ENCODE results near the gene CACNA2D1. TPM values are rescaled to one million over a fixed set of nuclear protein-coding genes. Genes with fewer than 3 reads are reported as not detected.

CACNA2D1 gene
- total and polyA plus RNA-seq, 9 of the 15 experiments (the other 6 are each of a cell fraction or from before 2014, with no cell fraction given) = 0.49 TPM; not detected in 8

DNA sequence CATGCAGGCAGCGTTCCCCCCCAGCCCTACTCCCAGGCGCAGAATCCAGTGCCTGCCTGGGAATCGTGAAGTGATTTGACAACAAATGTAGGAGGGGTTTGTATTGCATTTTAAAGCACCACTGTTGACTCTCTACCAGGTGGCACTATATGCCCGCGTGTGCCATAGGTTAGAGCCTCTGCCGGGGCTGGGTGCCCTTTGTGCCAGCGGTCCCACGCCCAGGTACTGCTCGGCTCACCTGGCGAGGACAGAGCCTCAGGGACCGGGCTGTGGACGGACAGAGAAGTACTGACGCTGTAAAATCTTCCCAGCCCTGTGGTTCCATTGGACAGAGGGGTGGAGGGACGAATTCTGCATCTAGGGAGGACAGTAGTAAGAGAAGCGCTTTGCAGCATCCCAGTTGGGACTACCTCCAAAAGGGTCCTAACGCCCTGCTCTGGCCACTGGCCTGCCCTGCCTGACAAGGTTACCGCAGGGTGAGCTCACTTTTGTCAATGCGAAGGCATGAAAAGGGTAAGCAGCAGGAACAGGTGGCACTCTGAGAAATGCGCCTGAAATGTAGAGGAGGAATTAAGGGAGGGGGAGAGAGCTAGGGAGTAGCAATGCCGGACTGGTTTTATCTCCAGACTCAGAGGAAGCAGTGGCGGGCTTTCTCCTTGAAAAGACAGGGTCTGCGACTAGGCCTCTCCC, 788 bp upstream of the CACNA2D1 start:
- FAIRE-seq = no peak
- no peak overlapping the region for H3K9ac ChIP-seq (ENCODE audit: insufficient read depth in 1 of 2, low read depth in 2 of 2, low read length in 2 of 2)
- H4K20me1 ChIP-seq (replicated peaks; ENCODE audit: control insufficient read depth, insufficient read depth, low read length) = no peaks in the 10 kb centered on the region
- H3K36me3 ChIP-seq (ENCODE audit: control insufficient read depth, insufficient read depth, low read length) = no peaks in the 10 kb centered on the region
- intact Hi-C loops (cut with micrococcal nuclease) (no loop called here), in situ Hi-C loops (cut with MboI) (no loop called here)
- ATAC-seq = no peak
- WGBS (ENCODE audit: insufficient coverage, low coverage, missing lambda C conversion rate) = 5% methylated on average over 21 of the region's 22 CpGs
- no peaks in the 10 kb centered on the region for H3K79me2 ChIP-seq (ENCODE audit: control insufficient read depth, insufficient read depth, low read length)
- H2AFZ ChIP-seq (ENCODE audit: low read depth, low read length) = no peak overlapping the region
- H3K9me3 ChIP-seq (replicated peaks; ENCODE audit: control insufficient read depth, insufficient read depth, low read depth, low read length) = no peaks in the 10 kb centered on the region
- no peaks in the 10 kb centered on the region for H3K4me1 ChIP-seq (replicated peaks in 1 of 2; ENCODE audit: control insufficient read depth in 2 of 2, insufficient read depth in 2 of 2, low read length in 2 of 2)
- no peak for DNase-seq (ENCODE audit: extremely low read depth in 1 of 4, low spot score in 3 of 4)
- H3K4me2 ChIP-seq (ENCODE audit: insufficient read depth, low read length) = no peak overlapping the region
- H3K4me3 ChIP-seq = no peak overlapping the region
- ChIA-PET CTCF (ENCODE audit: low intra/inter-chr PET ratio) (no interaction called here), POLR2A (interaction anchor here (0.8 kb wide), 1 partner anchor 953 kb away, joined by 3 read pairs; no protein-coding TSS in a partner anchor)
- TF ChIP-seq, protein P1, sequence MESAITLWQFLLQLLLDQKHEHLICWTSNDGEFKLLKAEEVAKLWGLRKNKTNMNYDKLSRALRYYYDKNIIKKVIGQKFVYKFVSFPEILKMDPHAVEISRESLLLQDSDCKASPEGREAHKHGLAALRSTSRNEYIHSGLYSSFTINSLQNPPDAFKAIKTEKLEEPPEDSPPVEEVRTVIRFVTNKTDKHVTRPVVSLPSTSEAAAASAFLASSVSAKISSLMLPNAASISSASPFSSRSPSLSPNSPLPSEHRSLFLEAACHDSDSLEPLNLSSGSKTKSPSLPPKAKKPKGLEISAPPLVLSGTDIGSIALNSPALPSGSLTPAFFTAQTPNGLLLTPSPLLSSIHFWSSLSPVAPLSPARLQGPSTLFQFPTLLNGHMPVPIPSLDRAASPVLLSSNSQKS (CRISPR knock-in tag; IDR thresholded peaks at IDR 0.05) = no peak
- TF ChIP-seq EZH2 (IDR thresholded peaks at IDR 0.05; ENCODE audit: borderline replicate concordance, low read depth, low read length) (no peak), ZNF408 (CRISPR knock-in tag; IDR thresholded peaks at IDR 0.05; ENCODE audit: low read depth) (no peak), NFATC3 (IDR thresholded peaks at IDR 0.05) (no peak), ZNF830 (CRISPR knock-in tag; IDR thresholded peaks at IDR 0.05) (no peak)
- TF ChIP-seq, protein P2, sequence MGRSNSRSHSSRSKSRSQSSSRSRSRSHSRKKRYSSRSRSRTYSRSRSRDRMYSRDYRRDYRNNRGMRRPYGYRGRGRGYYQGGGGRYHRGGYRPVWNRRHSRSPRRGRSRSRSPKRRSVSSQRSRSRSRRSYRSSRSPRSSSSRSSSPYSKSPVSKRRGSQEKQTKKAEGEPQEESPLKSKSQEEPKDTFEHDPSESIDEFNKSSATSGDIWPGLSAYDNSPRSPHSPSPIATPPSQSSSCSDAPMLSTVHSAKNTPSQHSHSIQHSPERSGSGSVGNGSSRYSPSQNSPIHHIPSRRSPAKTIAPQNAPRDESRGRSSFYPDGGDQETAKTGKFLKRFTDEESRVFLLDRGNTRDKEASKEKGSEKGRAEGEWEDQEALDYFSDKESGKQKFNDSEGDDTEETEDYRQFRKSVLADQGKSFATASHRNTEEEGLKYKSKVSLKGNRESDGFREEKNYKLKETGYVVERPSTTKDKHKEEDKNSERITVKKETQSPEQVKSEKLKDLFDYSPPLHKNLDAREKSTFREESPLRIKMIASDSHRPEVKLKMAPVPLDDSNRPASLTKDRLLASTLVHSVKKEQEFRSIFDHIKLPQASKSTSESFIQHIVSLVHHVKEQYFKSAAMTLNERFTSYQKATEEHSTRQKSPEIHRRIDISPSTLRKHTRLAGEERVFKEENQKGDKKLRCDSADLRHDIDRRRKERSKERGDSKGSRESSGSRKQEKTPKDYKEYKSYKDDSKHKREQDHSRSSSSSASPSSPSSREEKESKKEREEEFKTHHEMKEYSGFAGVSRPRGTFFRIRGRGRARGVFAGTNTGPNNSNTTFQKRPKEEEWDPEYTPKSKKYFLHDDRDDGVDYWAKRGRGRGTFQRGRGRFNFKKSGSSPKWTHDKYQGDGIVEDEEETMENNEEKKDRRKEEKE (IDR thresholded peaks at IDR 0.05; ENCODE audit: borderline replicate concordance in 1 of 2, control insufficient read depth in 1 of 2, low read depth in 2 of 2, low read length in 1 of 2) = no peak
- no peaks in the 10 kb centered on the region for H3K27me3 ChIP-seq (ENCODE audit: control insufficient read depth in 2 of 2, insufficient read depth in 2 of 2, low read length in 2 of 2)
- H3K9me1 ChIP-seq (ENCODE audit: control insufficient read depth, insufficient read depth, low read length) = no peaks in the 10 kb centered on the region
- BruUV-seq (replicated peaks) = no TSS peak
- H3K27ac ChIP-seq (ENCODE audit: extremely low read depth, low read depth, low read length) = no peak overlapping the region

All from K562 (cell line).